SU-DHL-6 (cell line): ENCODE measurements around the gene FAM186B.

Experiments
- CTCF ChIP-seq: fragments of 200-600 bp; sonication (generic); IDR thresholded peaks from one replicate; pipeline ENCODE4 v1.5.1; 2017; ENCODE audit warnings: antibody characterized with exemption, mild to moderate bottlenecking, low read length, moderate library complexity; ENCODE audit not compliant: insufficient read depth, poor library complexity, severe bottlenecking
- EZH2phosphoT487 ChIP-seq: fragments of 200-600 bp; sonication (generic), shearing (Covaris generic); conservative IDR thresholded peaks from 2 replicates; pipeline ENCODE4 v1.6.1; 2018; ENCODE audit warnings: mild to moderate bottlenecking, antibody characterized with exemption, low read length, moderate library complexity, mixed read lengths

- TF ChIP-seq CTCF (no peak), EZH2phosphoT487 (no peak)
Observed at GRCh38 chr12:49558526-49558925, 46.9 kb downstream of the FAM186B start.
